PC-3 (cell line): ENCODE results near the gene ANG. TPM values are rescaled to one million over a fixed set of nuclear protein-coding genes. Genes with fewer than 3 reads are reported as not detected.

Source experiments
- ATAC-seq: fragments of 200-7000 bp; cut with Tn5 transposase; 2 replicates; pipeline ENCODE4 v1.9.1; 2020; ENCODE audit warnings: mild to moderate bottlenecking, moderate library complexity
- BruUV-seq: library from RNA; stranded (reverse); fragments of 400-500 nt; replicated peaks from 2 replicates; lab custom pipeline; 2021; lab: Mats Ljungman, UMichigan
- CTCF ChIA-PET: fragments of 300-600 bp; sonication (Branson Sonifier 250); formaldehyde crosslinking; loops from one replicate; lab custom pipeline; 2022; ENCODE audit warnings: antibody characterized with exemption; lab: Charles Lee
- POLR2A ChIA-PET: fragments of 300-600 bp; sonication (Branson Sonifier 250); formaldehyde crosslinking; loops from one replicate; lab custom pipeline; 2022; ENCODE audit warnings: antibody characterized with exemption; ENCODE audit not compliant: unreplicated experiment; lab: Charles Lee
- DNase-seq: peaks from one replicate; pipeline ENCODE4 v3.0.0-alpha.2; 2015
- H2AFZ ChIP-seq: fragments of 300-600 bp; sonication (generic); 2 replicates; pipeline ENCODE4 v1.6.0; 2016; ENCODE audit warnings: antibody characterized with exemption, low read length
- H3F3A ChIP-seq: fragments of 300-600 bp; sonication (generic); one replicate; pipeline ENCODE4 v1.6.0; 2017; ENCODE audit warnings: antibody characterized with exemption, low read length, control low read depth, mild to moderate bottlenecking; ENCODE audit not compliant: unreplicated experiment
- H3K27ac ChIP-seq: fragments of 300-600 bp; sonication (generic); 2 replicates; pipeline ENCODE4 v1.5.1; 2016; ENCODE audit warnings: mild to moderate bottlenecking, low read length
- H3K27me3 ChIP-seq: fragments of 300-600 bp; sonication (generic); 2 replicates; pipeline ENCODE4 v1.6.1; 2016; ENCODE audit warnings: low read length, mixed read lengths
- H3K36me3 ChIP-seq: fragments of 300-600 bp; sonication (generic); 2 replicates; pipeline ENCODE4 v1.6.1; 2016; ENCODE audit warnings: low read depth, mixed run types, low read length, mixed read lengths
- H3K4me1 ChIP-seq: fragments of 300-600 bp; sonication (generic); 2 replicates; pipeline ENCODE4 v1.5.1; 2016; ENCODE audit warnings: low read length; ENCODE audit not compliant: insufficient read depth
- H3K4me2 ChIP-seq: fragments of 300-600 bp; sonication (generic); 2 replicates; pipeline ENCODE4 v1.6.0; 2016; ENCODE audit warnings: low read length
- H3K4me3 ChIP-seq: fragments of 300-600 bp; sonication (generic); 2 replicates; pipeline ENCODE4 v1.5.1; 2016; ENCODE audit warnings: mild to moderate bottlenecking, low read length, mixed read lengths
- H3K79me2 ChIP-seq: fragments of 300-600 bp; sonication (generic); 2 replicates; pipeline ENCODE4 v1.6.1; 2017; ENCODE audit warnings: low read length, mixed read lengths
- H3K9ac ChIP-seq: fragments of 300-600 bp; sonication (generic); 2 replicates; pipeline ENCODE4 v1.6.0; 2016; ENCODE audit warnings: mild to moderate bottlenecking, low read length
- H3K9me2 ChIP-seq: fragments of 300-600 bp; sonication (generic); replicated peaks from 2 replicates; pipeline ENCODE4 v1.6.1; 2016; ENCODE audit warnings: mixed run types, low read length, mixed read lengths
- H3K9me3 ChIP-seq: fragments of 300-600 bp; sonication (generic); 2 replicates; pipeline ENCODE4 v1.6.1; 2016; ENCODE audit warnings: low read length, mixed read lengths
- H4K20me1 ChIP-seq: fragments of 300-600 bp; sonication (generic); 2 replicates; pipeline ENCODE4 v1.6.1; 2016; ENCODE audit warnings: low read length, mixed read lengths
- EZH2 ChIP-seq: fragments of 300-600 bp; sonication (generic); IDR thresholded peaks from one replicate; pipeline ENCODE4 v1.6.1; 2017; ENCODE audit warnings: antibody characterized with exemption, mild to moderate bottlenecking, low read length; ENCODE audit not compliant: unreplicated experiment
- EZH2phosphoT487 ChIP-seq: fragments of 300-600 bp; sonication (generic); IDR thresholded peaks from 2 replicates; pipeline ENCODE4 v1.6.1; 2018; ENCODE audit warnings: mild to moderate bottlenecking, antibody characterized with exemption, low read length, borderline replicate concordance
- intact Hi-C: fragments of 100-400 bp; cut with micrococcal nuclease; formaldehyde crosslinking; loops from 2 replicates; pipeline ENCODE4 v1.9.0; 2023
- total RNA-seq: library from RNA; depleted of rRNA; stranded (reverse); fragments of >200 nt; gene quantifications from 2 replicates; pipeline ENCODE4 v1.2.3, GENCODE V29; 2014
- TF ChIP-seq, protein P1 (sequence below): fragments of 300-600 bp; sonication (generic); conservative IDR thresholded peaks from 2 replicates; pipeline ENCODE4 v1.5.1; 2017; ENCODE audit warnings: antibody characterized with exemption, low read depth, mild to moderate bottlenecking, low read length

The ANG gene
- total RNA-seq, 1 experiment from 2014 or later: 4.8 TPM

DNA sequence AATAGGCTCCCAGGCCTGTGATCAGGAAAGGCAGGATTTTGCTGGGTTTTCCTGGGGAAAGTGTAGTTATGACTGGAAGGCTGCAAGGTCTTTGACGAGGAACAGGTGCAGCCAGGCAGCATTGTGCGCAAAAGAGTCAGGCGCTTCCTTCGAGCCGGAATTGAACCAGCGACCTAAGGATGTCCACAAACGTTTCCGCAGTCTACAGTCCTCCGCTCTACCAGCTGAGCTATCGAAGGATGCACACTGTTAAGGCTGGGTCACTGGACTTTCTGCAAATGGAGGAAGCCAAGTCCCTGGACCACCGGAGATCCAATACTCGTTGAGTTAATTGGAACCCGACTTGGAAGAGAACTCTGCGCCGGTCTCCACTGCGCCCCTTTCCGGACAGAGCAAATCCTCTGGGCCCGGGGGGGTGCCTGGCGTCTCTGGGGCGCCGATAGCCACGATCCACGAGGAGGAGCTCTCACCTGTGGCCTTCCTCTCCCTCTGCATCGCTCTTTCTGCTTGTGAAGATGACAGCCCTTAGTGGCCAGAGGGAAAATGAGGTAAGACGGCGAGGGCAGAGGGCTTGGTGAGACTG, 28.7 kb upstream of the ANG start:
- no peaks in the 10 kb centered on the region for H4K20me1 ChIP-seq
- ChIA-PET POLR2A (no interaction called here), CTCF (no interaction called here)
- TF ChIP-seq, protein P1, sequence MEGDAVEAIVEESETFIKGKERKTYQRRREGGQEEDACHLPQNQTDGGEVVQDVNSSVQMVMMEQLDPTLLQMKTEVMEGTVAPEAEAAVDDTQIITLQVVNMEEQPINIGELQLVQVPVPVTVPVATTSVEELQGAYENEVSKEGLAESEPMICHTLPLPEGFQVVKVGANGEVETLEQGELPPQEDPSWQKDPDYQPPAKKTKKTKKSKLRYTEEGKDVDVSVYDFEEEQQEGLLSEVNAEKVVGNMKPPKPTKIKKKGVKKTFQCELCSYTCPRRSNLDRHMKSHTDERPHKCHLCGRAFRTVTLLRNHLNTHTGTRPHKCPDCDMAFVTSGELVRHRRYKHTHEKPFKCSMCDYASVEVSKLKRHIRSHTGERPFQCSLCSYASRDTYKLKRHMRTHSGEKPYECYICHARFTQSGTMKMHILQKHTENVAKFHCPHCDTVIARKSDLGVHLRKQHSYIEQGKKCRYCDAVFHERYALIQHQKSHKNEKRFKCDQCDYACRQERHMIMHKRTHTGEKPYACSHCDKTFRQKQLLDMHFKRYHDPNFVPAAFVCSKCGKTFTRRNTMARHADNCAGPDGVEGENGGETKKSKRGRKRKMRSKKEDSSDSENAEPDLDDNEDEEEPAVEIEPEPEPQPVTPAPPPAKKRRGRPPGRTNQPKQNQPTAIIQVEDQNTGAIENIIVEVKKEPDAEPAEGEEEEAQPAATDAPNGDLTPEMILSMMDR: no peak
- TF ChIP-seq EZH2phosphoT487 (no peak), EZH2 (no peak)
- H3K9me3 ChIP-seq: no peaks in the 10 kb centered on the region
- DNase-seq (no peak), ATAC-seq (no peak)
- H3K9me2 ChIP-seq: no peaks in the 10 kb centered on the region
- intact Hi-C loops: no loop called here
- no peak overlapping the region for H3K4me3 ChIP-seq
- no peaks in the 10 kb centered on the region for H3K79me2 ChIP-seq
- H3K27me3 ChIP-seq: peaks cover 16% of the 10 kb centered on the region
- H2AFZ ChIP-seq: no peak overlapping the region
- H3F3A ChIP-seq: no peaks in the 10 kb centered on the region
- no peak overlapping the region for H3K27ac ChIP-seq
- H3K4me2 ChIP-seq: no peak overlapping the region
- BruUV-seq: no TSS peak
- no peak overlapping the region for H3K9ac ChIP-seq
- H3K36me3 ChIP-seq: no peaks in the 10 kb centered on the region
- H3K4me1 ChIP-seq: no peaks in the 10 kb centered on the region; the same call in 1 of the 2 replicates

DNA sequence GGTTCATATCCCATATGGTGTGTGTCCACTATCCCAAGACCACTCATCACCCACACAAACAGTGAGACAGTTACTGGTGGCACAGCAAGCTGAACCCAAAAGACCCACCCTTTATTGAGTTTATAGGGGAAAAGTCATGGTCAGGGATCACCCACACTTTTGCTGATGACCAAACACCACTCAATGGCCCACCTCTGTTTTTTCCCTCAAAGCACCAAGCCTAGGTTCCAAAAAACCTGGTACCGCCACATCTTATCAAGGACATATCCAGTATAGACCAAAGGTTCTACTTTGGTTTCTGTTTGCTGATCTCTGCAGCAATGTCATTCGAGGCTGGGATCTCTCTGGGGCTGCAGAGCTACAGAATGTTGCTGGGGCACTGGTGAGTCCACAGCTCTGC, 27.4 kb upstream of the ANG start:
- Histone ChIP-seq H3K9ac (no peak overlapping the region), H3K27me3 (peaks cover 5% of the 10 kb centered on the region; the same call in 1 of the 2 replicates), H3K9me3 (no peaks in the 10 kb centered on the region), H3K27ac (no peak overlapping the region), H3F3A (no peaks in the 10 kb centered on the region), H3K4me2 (no peak overlapping the region), H3K79me2 (no peaks in the 10 kb centered on the region), H3K36me3 (no peaks in the 10 kb centered on the region), H2AFZ (no peak overlapping the region), H3K4me3 (no peak overlapping the region), H3K4me1 (no peaks in the 10 kb centered on the region; the same call in 1 of the 2 replicates), H3K9me2 (no peaks in the 10 kb centered on the region), H4K20me1 (no peaks in the 10 kb centered on the region)
- ChIA-PET CTCF (interaction anchor here (0.7 kb wide), 1 partner anchor 30 kb away, joined by 4 read pairs; no protein-coding TSS in a partner anchor), POLR2A (no interaction called here)
- no peak for DNase-seq
- intact Hi-C loops: no loop called here
- no peak for TF ChIP-seq EZH2
- TF ChIP-seq EZH2phosphoT487: no peak
- TF ChIP-seq, protein P1: no peak
- no TSS peak for BruUV-seq
- no peak for ATAC-seq
